T1000 (cell line): Measurements from ENCODE around the gene KRTAP4-16.
"Not testable (repeated sequence)": the region's sequence is repeated elsewhere in the genome, so short reads cannot be mapped to it uniquely, and the experiment has no call there.

Experiments used
- DNase-seq: peaks from one replicate; lab custom pipeline; 2025; ENCODE audit warnings: mixed read lengths; lab: John Stamatoyannopoulos, UW

The KRTAP4-16 gene

GRCh38 chr17:41073676-41074075, 28.3 kb downstream of the KRTAP4-16 start:
- DNase-seq = no peak

DNA sequence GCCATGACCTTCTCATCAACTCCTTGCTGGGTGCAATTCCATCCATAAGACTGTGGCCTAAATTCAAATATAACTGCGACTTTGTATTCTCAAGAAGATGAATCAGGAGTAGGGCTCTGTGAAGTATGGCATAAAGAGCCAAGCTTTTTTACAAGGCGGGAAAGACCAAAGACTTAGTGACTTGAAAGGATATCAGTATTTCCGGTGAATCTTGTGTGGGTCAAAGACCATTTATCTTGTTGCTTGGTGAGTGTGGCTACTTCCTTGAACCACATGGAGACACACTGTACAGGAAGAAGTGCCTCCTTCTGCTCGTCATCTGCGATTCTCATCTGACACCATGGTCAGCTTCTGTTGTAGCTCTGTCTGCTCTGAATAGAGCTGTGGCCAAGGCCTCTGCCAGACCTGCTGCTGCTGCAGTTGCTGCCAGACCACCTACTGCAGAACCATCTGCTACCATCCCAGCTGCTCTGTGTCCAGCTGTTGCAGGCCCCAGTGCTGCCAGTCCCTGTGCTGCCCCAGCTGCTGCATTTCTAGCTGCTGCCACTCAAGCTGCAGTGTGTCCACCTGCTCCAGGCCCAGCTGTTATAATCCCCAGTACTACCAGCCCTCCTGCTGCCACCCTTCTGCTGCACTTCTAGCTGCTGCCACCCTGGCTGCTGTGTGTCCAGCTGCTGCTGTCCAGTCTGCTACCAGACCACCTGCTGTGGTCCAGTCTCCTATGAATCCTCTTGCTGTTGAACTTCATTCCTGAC, 30.2 kb downstream of the KRTAP4-16 start:
- DNase-seq = no peak

GRCh38 chr17:41069031-41069430, 33.0 kb downstream of the KRTAP4-16 start:
- DNase-seq = no peak

DNA sequence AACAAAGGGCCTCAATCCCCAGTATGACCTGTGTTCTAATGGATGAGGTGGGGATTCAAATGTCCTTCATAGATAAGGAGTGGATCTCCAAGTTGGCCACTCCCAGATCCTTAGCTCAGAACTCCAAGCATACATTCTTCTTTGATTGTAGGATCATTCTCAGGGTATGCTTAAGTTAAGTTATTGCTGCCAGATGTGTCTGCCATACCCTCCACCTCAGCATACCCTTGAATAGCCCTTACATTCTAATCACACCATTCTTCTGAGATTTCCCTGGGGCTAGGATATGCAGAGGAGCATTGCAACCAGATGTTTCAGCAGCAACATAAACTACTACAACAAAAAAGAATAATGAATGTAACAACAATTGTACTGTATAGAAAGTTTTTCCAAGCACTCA, 34.7 kb downstream of the KRTAP4-16 start:
- DNase-seq = no peak

- no peak for DNase-seq
Measured at GRCh38 chr17:41065829-41066624, 36.0 kb downstream of the KRTAP4-16 start, which contains the start of gene KRTAP2-4. Gene KRTAP2-4 (minus strand): TSS chr17:41065879. CDS start chr17:41065845, 34 bp downstream.

DNA sequence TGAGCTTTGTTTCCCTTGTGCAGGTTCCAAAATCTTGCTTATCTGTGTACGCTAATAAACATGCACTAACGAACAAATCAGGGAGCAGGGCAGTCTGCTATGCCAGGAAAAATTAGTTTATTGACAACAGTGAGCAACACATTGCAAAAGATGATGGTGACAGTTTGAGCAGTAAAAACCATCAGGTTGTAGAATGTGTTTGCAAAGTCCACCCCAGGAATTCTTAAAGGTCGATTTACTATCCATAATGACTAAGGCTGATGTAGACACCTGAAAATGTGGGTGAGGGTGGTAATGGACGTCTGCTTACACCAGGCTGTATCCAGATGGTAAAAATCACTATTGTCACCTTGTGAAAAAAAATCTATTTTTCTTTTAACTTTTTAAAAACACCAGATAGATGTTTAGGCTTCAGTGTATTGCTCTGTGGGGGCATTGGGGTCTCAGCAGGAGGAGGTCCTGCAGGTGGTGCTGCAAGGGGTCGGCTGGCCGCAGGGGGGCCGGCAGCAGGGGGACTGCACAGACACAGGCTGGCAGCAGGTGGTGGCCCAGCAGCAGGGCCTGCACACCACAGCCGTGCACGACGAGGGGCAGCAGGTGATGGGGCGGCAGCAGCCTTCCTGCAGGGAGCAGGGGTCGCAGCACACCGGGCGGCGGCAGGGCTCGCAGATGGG, 36.9 kb downstream of the KRTAP4-16 start:
- DNase-seq = not testable (repeated sequence)

DNA sequence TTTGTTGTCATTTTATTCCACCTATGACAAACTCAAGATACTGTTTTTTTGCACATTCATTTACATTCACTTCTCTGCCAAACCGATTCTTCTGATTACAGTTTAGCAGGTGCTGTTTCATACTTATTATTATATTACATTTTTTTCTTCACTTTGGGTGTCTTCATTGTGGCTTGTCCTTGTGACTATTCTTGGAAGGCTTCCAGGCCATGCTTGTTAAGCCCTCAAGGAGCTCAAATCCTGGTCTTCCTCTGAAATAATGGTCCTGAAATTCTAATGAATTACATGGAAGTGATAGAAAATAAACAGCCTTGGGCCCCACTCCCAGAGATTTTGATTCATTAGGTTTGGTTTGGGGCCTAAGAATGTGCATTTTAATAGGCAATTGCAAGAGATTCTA, 37.7 kb downstream of the KRTAP4-16 start:
- no peak for DNase-seq

- DNase-seq = no peak
Measured at GRCh38 chr17:41063449-41063848, 38.6 kb downstream of the KRTAP4-16 start.

GRCh38 chr17:41061964-41062363, 40.0 kb downstream of the KRTAP4-16 start:
- no peak for DNase-seq

GRCh38 chr17:41060052-41060604, 41.9 kb downstream of the KRTAP4-16 start, which contains the start of gene KRTAP2-3:
Gene KRTAP2-3 (minus strand): TSS chr17:41060114. CDS start chr17:41060050, 64 bp downstream.
- peak; percentile 26 for DNase-seq

DNA sequence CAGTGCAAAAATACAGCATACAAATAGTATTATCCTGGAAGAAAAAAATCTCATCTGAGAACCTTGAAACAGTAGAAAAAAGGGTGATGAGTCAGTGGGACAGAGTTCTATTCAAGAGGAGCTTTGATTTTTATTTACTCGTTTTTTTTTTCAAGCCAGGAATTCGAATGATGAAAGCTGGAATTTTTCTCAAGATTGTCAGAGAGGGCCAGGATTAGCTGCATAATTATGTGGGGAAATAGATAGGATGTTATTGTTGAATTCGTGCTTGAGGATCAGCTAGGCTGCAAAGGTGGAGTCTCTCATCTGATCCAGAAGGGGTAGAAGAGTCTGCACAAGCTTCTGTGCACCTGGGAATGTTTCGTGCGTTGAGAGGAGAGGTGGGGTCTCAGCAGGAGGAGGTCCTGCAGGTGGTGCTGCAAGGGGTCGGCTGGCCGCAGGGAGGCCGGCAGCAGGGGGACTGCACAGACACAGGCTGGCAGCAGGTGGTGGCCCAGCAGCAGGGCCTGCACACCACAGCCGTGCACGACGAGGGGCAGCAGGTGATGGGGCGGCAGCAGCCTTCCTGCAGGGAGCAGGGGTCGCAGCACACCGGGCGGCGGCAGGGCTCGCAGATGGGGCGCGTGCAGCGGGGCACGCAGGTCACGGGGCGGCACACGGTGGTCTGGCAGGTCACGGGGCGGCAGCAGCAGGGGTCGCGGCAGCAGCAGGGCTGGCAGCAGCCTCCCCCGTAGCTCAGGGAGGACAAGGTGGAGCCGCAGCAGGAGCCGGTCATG, 42.5 kb downstream of the KRTAP4-16 start:
- DNase-seq = not testable (repeated sequence)

DNA sequence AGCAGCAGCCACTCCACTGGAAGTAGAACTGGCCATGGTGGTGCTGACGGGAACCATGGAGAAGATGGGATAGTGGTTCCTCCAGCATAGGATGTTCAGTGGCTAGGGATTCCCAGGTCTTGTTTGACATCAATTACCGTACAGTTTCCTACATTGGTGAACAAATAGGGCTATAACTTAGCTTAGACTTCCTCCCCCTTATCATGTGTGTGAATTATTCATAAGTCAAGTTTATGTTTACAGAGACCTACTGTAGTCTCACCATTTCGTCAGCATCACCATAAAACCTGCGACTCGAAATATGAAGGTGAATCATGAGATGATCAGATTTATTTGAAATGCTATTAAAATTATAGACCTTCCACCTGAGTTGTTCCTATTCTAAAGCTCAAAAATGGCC, 43.3 kb downstream of the KRTAP4-16 start:
- DNase-seq = no peak

DNA sequence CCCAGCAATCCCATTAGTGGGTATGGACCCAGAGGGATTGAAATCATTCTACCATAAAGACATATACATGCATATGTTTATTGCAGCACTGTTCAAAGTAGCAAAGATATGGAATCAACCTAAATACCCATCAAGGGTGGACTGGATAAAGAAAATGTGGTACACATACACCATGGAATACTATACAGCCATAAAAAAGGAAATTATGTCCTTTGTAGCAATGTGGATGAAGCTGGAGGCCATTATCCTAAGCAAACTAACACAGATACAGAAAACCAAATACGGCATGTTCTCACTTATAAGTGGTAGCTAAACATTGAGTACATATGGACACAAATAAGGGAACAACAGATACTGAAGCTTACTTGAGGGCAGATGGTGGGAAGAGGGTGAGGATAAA, 44.5 kb downstream of the KRTAP4-16 start:
- no peak for DNase-seq

GRCh38 chr17:41055130-41055529, 46.9 kb downstream of the KRTAP4-16 start, which contains the start of gene KRTAP2-2:
Gene KRTAP2-2 (minus strand): TSS chr17:41055230. CDS start chr17:41055211, 19 bp downstream.
- DNase-seq = not testable (repeated sequence)

DNA sequence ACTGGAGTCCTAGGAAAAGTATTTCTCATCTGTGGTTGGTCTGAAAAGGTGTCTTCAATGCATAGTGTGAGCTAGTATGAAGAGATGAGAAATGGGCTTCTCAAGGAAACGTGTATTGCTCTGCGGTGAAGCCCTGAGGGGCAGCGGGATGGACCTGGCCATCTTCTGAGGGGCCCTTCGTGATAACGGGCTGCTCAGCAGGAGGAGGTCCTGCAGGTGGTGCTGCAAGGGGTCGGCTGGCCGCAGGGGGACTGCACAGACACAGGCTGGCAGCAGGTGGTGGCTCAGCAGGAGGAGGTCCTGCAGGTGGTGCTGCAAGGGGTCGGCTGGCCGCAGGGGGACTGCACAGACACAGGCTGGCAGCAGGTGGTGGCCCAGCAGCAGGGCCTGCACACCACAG, 47.5 kb downstream of the KRTAP4-16 start:
- DNase-seq = not testable (repeated sequence)

- DNase-seq = no peak
Measured at GRCh38 chr17:41054025-41054424, 48.0 kb downstream of the KRTAP4-16 start.

DNA sequence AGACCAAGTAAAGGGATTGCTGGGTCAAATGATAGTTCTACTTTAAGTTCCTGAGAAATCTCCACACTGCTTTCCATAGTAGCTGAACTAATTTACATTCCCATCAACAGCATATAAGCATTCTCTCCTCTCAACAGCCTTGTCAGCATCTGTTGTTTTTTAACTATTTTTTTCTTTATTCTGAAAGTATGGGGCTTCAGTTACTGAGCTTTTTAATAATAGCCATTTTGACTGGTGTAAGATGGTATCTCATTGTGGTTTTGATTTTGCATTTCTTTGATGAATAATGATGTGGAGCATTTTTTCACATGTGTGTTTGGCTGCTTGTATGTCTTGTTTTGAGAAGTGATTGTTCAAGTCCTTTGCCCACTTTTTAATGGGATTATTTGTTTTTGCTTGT, 49.4 kb downstream of the KRTAP4-16 start:
- DNase-seq = no peak
